GM19043 (cell line): ENCODE data around the gene IFNLR1.

Experiments
- ATAC-seq: cut with Tn5 transposase; IDR thresholded peaks from one replicate; pipeline ENCODE4 v1.9.1; 2021; ENCODE audit warnings: low read depth; ENCODE audit not compliant: unreplicated experiment

The IFNLR1 gene

DNA sequence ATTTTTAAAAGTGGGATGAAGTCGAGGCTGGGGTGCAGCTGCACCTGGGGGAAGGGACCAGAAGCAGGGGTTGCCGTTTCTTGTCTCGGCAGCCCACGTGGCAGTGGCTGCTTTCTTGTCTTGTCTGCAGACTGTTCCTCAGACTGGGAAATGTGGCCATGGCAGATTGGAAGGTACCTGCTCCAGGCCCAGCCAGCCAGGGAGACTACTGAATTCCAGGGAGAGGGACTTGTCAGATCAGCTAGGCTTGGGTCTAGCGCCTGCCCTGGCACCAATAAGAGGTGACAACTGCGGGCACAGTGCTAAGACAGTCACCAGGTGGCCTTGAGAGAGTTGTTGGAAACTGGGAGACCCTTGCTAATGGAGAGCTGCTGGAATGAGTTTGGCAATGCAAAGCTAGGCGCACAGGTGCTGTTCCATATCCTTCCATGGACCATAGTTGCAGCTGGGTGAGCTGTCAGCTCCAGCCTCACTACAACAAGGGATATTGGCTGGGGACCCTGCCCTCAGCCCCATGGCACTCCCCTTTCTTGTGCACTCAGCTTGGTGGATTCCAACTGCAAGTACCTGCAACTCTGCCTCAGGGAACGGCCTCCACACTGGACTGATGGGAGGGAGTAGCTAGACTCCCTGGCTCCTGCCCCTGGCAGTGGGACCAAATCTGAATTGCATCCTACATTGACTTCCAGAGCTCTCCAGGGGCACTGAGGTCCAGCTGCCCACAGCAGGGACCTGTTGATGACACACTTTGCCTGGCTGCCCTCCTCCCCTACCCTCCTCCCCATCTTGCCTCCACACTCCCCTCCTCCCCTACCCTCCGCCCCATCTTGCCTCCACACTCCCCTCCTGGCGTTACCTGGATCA is 34.2 kb downstream of the IFNLR1 start:
- ATAC-seq: no peak

DNA sequence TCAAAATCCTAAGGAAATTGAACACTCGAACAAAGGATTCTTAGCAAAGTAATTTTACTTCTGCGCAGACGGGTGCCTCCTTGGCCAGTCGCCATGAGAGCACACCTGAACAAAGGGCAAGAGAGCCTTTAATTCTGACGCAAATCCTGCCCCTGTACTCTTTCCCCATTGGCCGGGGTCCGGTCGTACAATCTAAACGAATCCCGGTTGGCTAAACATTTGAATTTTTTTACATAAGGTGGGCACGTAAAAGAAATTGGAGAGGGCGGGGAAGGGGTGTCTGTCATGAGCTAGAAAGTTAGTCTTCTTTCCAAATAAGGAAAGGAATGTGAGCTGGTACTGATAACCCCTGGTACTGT is 35.9 kb downstream of the IFNLR1 start:
- ATAC-seq: no peak

DNA sequence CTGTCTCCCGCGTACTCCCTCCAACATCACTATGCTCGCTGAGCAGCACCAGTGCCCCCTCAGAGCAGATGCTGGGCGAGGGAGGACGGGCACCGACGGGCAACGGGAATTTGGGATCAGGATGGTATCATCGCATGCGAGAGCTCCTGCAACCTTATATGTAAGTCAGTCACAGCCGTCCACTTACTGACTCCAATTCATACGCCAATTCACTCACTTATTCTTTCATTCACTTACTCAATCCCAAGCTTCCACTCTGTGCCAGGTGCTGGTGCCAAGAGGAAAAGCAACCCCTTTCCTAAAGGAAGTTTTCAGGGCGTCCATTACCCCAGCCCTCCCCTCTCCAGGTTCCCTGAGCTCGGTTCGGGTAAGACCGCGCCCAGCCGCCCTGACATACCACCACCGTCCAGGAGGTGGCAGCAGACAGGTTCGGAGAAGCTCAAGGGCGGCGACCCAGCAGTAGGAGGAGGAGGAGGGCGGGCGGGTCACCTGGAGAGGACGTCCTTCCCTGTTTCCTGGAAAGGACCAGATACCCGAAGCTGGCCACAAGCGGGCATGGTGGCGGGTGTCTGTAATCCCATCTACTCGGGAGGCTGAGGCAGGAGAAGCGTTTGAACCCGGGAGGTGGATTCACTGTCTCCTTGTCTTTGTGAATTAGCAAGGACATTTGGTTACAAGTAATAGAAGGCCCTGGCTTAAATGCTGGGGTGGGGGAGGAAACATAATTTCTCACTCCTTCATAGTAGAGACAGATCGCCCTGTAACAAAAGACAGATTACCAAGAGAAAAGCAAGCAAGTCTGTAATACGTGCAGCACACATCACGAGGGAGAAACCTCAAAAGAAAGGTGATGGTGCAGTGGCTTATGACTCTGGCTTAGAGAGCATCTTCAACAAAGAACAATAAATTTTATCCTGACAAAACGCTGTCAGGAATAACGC is 36.6 kb downstream of the IFNLR1 start:
- ATAC-seq: peak; percentile 51

DNA sequence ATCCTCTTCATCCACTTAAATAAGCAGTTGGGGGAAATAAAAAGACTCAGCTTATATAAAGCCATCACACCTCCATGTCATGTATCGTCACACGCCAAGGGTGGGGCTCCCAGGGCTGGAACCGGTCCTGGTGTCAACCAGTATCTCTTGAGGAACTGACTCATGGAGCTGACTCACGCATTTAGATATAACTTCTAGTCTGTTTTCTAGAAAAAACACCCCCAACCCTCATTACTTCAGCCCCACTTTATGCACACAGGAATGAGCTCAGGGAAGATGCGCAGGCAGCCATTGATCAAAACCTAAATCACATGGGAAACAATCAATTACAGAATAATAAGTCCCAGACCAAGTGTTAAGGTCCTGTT is 37.2 kb downstream of the IFNLR1 start:
- no peak for ATAC-seq

DNA sequence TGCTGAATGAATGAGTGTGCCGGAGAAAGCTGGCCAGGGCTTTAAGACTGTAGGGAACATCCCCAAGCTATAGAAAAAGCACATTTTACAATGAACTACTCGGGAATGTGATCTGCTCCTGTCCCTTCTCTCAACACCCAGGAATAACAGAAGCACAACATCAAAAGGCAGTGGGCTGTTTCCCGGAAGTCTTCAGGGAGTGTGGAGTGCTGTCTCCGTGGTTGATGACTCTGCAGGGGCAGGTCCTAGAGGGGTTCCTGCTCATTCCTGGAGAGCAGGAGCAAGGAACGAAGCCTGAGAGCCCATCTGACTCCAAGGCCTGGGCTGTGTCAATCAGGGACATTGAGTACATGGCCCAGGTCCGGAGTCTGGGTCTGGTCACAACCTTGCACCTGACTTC is 39.3 kb downstream of the IFNLR1 start:
- ATAC-seq: no peak

DNA sequence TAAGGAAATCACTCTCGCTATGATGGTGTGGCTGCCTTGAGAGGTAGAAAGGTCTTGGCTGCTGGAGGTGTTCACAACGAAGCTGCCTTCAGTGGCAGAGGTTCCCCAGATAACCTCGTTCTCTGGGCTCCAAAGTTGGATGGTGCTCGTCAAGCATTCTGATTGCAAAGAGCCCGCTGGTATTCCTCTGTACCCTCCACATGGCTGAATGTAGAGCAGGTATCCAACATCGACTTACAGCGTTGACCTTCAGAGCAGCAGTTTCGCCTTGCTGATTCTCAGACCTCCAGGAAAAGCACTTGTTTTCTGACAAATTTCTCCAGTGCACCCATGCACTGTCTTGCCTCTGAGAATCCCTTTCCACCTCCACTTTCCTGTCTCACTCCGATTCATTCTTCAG is 39.9 kb downstream of the IFNLR1 start:
- no peak for ATAC-seq

DNA sequence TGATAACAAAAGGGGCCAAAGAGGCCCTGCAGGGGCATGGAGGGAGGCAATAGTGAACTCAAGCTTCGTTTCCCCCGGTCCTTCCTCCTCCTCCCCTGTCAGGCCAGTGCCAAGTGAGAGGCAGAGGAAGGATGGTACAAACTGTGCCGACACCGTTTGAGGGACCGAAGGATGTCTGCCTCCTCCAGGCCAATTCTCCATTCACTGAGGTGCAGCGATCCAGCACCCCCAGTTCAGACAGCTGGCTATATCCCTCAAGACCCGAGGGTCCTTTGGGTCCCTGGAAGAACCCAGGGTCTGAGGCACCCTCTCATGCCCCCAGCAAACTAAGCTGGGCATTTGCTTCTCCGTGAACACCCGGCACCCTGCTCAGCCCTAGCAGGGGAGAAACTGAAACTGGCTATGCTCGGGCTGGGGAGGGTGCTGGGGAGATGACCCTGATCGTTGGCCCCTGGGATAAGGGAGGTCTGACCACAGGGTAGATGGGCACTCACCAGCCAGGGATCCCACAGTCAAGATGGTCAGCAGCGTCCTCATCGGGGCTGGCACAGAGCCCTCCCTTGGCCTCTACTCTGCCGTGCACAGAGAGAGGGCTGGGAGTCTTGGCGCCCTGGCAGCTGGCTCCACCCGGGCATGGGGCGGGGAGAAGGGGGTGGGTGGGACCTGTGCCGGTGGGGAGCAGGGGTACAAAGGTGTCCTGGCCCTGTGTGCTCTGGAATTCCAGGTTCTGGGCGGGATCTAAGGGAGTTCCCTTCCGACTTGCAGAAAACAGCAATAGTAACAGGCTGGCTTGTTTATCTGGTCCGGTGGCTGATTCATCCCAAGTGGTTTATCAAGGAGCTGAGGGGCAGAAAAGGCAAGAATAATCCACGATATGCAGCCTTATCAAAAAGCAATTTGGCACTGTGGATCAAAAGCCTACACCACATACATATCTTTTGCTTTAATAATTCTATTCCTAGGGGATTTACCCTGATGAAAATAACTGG is 44.2 kb downstream of the IFNLR1 start, which contains the start of gene IL22RA1:
IL22RA1 (minus strand) TSS at position 595 of the 989 bp plus-strand sequence; CDS start at position 537, 58 bp downstream.
- ATAC-seq: no peak

DNA sequence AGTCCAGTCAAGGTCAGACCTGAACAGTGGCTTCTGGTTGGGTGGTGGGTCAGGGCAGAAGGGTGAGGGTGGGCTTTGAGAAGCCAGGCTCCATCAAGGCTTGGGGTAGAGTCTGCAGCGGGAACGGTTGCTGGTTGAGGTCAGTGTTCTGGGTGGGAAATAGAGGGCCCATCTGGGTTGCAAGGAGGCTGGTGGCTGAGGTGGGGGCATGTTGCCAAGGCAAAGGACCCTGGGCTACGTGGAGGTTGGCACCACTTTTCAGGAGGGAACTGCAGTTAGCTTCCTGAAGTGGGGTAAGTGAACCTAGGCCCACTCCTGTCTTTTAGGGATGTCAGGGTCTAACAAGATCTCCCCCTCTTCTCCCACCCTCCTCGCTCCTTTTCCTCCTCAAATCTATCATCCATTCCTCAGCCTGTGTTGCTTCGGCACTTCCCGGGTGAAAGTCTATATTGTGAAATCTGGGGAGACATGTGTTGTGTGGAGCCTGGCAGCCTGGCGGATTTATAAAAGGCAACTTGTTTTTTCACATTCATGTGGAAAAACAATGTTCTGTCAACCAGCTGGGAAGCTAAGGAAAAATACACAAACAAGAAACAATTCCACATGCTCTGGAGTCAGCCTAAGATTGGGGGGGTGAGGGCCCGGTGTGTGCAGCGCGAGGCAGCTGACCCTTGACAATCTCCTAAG is 45.6 kb downstream of the IFNLR1 start:
- no peak for ATAC-seq

DNA sequence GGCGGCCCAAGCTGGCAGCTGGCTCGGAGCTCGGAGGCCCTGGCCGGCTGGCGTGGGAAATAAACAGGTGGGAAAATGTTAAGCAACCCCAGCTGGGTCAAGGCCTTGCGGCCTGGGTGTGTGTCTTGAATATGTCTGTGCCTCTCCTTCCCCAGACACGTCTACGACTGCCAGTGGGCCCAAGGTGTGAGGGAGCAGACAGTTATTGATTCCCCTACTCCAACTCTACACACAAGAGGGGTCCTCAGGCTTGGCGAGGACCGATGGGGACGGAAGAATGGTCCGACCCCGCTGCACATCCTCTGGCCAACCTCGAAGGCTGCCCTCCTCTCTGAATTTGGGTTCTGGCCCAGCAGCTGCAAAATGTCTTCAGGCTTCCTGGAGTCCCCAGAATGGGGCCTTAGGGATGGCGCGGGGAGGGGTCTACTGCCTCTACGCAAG is 46.3 kb downstream of the IFNLR1 start:
- ATAC-seq: no peak

DNA sequence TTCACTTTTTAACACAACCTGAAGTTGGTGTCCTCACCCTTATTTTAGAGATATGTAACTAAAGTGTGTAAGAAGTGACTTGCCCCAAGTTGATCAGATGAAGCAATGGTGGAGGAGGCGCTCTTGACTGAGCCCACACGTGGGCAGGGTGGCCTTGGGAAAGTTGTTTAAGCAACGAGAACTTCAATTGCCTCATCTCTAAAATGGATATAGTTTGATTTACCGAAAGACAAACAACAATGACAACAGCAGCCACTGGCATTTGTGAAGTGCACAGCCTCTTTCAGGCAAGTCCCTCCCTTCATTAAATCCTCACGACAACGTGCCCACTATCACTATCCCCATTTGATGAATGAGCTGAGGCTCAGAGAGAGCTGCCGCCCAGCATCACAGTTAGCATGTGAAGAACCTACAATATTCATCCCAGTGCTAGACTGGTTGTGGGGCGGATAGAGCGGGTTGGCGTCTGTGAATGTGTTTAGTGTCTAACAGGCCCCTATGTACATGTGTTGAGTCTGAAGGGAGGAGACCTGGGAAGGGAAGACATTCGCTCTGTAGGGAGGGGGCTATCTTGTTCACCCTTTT is 47.2 kb downstream of the IFNLR1 start:
- ATAC-seq: no peak

DNA sequence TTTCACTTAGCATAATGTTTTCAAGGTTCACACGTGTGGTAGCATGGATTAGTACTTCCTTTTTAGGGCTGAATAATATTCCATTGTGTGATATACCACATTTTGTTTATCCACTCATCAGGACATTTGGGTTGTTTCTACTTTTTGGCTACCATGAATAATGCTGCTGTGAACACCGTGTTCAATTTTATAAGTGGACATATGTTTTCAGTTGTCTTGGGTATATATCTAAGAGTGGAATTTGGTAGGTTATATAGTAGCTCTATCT is 47.9 kb downstream of the IFNLR1 start:
- no peak for ATAC-seq

DNA sequence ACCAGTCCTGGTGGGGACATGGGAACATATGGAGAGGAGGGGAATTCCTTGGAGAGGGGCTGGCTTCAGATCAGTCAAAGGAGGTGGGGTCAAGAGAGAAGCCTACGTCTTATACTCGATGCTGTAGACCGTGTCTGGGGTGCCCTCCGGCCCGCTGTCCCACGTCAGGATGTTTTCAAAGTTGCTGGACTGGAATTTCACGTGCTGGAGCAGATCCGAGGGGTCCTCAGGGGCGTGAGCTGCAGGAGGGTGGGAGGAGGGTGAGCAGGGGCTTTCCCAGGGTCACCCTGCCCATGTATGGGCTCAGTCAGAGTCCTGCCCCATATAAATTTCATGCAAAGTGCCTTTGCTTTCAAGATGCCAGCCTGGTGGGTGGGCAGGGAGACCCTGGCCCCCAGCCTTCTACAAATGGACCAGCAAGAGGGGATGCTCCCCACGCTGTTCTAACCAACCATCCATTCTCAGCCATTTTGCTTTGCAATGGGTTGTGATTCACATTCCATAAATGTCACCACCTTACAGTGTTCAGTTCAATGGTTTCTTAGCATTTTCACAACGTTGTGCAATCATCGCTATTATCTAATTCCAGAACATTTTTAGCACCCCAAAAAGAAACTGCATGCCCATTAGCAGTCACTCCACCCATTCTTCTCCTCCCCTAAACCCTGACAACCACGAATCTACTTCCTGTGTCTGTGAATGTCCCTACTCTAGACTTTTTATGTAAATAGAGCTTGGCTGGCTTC is 48.4 kb downstream of the IFNLR1 start:
- ATAC-seq: no peak

DNA sequence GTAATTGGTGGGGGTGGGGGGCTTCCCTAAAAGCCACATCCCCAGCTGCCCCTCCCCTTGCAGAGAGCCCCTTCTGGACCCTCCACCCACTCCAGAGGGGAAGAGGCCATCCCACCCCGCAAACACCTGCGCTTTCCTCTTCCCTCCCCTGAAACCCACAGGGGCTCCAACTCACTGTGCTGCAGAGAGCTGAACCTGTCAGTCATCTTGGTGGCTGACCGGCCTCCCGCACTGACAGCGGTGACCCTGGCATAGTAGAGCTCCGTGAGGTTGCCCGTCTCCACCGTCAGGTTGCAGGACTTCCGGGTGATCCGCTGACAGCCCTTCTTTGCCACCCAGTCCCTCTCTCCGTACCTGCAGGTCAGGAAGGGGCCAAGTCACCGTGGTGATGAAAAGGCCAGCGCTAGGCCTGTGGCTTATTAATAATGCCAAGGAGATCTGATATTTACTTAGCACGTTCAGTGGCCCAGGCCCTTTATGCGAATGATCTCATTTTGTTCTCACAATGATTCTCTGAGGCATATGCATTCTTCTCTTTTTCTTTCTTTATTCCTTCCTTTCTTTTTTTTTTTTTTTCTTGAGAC is 50.0 kb downstream of the IFNLR1 start:
- no peak for ATAC-seq

DNA sequence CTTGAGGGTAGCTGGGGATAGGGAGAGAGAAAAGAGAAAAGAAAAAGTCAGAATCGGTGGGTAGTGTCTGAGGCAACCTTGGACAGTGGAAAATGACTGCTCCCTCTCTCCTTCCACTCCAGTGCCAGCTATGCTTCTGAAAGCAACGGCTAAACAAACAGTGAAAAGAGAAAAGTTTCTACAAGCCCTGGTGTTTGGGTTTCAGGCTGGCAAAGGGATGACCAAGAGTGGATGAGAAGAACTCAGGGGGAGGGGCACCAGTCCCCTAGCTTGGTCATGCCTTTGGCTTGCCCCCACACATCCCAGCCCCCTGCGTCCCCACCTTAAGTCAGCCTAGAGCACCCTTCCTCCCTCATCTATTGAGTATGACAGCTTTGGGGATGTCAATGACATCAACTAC is 52.7 kb downstream of the IFNLR1 start:
- ATAC-seq: no peak

DNA sequence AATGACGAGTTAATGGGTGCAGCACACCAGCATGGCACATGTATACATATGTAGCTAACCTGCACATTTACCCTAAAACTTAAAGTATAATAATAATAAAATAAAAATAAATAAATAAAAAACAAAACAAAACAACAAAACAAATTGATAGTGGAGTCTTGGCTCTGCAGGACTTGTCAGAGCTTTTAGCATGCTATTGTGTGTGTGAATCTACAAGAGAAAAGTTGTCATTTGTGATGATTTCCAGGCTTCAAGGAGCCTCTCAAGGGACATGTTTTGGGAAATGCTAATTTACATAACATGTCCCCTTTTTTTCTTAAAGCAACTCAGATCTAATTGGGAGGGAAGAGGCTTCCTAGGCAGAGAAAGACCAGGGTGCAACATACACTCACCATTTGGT is 53.3 kb downstream of the IFNLR1 start:
- no peak for ATAC-seq

DNA sequence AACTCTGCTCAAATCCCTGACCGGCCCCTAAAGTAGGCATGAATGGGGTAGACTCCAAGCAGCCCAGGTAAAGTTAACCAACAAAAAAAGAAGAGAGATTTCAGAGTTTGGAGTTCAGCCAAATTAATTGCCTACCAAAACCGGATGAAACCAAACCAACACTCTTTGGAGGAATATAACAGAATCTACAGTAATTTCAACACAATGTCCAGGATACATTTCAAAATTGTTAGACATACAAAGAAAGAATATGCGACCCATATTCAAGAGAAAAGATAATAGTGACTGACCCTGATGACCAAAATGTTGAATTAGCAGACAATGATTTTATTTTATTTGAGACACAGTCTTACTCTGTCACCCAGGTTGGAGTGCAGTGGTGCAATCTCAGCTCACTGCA is 56.7 kb downstream of the IFNLR1 start:
- no peak for ATAC-seq

DNA sequence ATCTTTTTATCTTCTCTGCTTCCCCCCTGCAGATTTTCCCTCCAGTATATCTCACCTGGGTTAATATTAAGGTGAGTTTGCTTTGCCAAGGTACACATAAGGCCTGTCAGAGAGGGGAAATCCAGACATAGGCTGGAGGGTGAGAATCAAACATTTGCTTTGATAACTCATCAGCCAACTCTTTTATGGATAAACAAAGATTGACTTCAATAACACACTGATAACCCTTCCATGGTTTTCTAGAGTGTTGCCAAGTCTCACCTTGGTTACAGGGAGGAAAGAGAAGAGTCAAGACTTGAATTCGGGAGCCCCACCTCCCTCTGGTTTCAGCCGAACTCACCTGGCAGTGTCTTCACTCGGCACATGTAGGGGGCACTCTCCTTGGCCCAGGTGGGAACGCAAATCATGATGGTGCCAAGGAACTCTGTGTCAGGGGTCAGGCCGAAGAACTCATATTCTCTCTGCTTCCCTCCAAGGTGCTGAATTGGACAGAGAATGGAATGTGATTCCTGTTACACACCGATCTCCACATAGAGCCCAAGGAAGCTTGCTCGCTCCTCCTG is 59.2 kb downstream of the IFNLR1 start:
- ATAC-seq: no peak

DNA sequence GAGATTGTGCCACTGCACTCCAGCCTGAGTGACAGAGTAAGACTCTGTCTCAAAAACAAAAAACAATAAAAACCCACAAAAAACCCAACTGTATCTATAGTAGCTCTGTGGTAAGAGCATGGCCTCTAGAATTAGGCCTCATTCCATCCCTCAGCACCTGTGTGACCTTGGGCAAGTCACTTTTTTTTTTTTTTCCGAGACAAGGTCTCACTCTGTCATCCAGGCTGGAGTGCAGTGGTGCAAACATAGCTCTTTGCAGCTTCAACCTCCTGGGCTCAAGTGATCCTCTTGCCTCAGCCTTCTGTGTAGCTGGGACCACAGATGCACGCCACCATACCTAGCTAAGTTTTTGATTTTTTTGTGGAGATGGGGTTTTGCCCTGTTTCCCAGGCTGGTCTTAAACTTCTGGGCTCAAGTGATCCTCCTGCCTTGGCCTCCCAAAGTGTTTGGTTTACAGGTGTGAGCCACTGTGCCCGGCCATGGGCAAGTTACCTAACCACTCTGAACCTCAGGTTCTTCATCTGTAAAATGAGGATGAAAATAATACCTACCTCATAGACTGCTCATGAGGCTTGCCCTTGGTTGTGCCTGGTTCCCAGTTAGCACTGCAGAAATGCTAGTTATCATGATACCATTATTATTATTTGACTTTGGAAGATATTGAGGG is 59.8 kb downstream of the IFNLR1 start:
- no peak for ATAC-seq
